HG02943 (cell line): ENCODE measurements around the gene MRGPRD.

Experiments used
- ATAC-seq: cut with Tn5 transposase; IDR thresholded peaks from one replicate; pipeline ENCODE4 v1.9.1; 2021; ENCODE audit warnings: mild to moderate bottlenecking, low read depth, moderate library complexity; ENCODE audit not compliant: unreplicated experiment

Gene MRGPRD

GRCh38 chr11:68973219-68973618 is 7.6 kb downstream of the MRGPRD start:
- ATAC-seq = no peak

GRCh38 chr11:68970921-68971636 is 9.7 kb downstream of the MRGPRD start:
- ATAC-seq = no peak

GRCh38 chr11:68969386-68969785 is 11.4 kb downstream of the MRGPRD start:
- no peak for ATAC-seq

- no peak for ATAC-seq
Observed at GRCh38 chr11:68968306-68969250, 12.2 kb downstream of the MRGPRD start.

GRCh38 chr11:68966894-68967780 is 13.6 kb downstream of the MRGPRD start:
- ATAC-seq = no peak

GRCh38 chr11:68965901-68966853 is 14.6 kb downstream of the MRGPRD start:
- no peak for ATAC-seq

- no peak for ATAC-seq
Observed at GRCh38 chr11:68963779-68964178, 17.0 kb downstream of the MRGPRD start.

GRCh38 chr11:68962527-68963250 is 18.1 kb downstream of the MRGPRD start:
- ATAC-seq = no peak

- ATAC-seq = no peak
Observed at GRCh38 chr11:68961245-68961644, 19.5 kb downstream of the MRGPRD start.

- ATAC-seq = no peak
Observed at GRCh38 chr11:68960294-68961071, 20.3 kb downstream of the MRGPRD start.

GRCh38 chr11:68959465-68960293 is 21.1 kb downstream of the MRGPRD start:
- no peak for ATAC-seq

- ATAC-seq = no peak
Observed at GRCh38 chr11:68958211-68958610, 22.6 kb downstream of the MRGPRD start.

GRCh38 chr11:68956547-68957254 is 24.1 kb downstream of the MRGPRD start:
- ATAC-seq = no peak

GRCh38 chr11:68956142-68956541 is 24.6 kb downstream of the MRGPRD start:
- no peak for ATAC-seq

GRCh38 chr11:68955607-68955958 is 25.2 kb downstream of the MRGPRD start:
- no peak for ATAC-seq

GRCh38 chr11:68954836-68955606 is 25.8 kb downstream of the MRGPRD start:
- no peak for ATAC-seq
